Measurements from ENCODE around the gene HSBP1L1. TPM values are rescaled to one million over a fixed set of nuclear protein-coding genes. Genes with fewer than 3 reads are reported as not detected.

HSBP1L1 gene
- total and polyA plus RNA-seq, 2 of the 13 experiments (the other 11 are each of a cell fraction or from before 2014, with no cell fraction given) = 22.6 to 45.1 TPM

- no peak for TF ChIP-seq ZNF674 (CRISPR knock-in tag; IDR thresholded peaks at IDR 0.05; ENCODE audit: low read depth)
- peak; percentile 61; the same call in 1 of the 2 replicates for TF ChIP-seq SAFB2 (CRISPR knock-in tag; IDR thresholded peaks at IDR 0.05; ENCODE audit: borderline replicate concordance, low read depth)
- no peak for TF ChIP-seq ZNF230 (CRISPR knock-in tag; IDR thresholded peaks at IDR 0.05)
- TF ChIP-seq FOXO1 (CRISPR knock-in tag; IDR thresholded peaks at IDR 0.05) = peak; percentile 97
- peak; percentile 65; the same call in 1 of the 2 replicates for TF ChIP-seq ZNF501 (CRISPR knock-in tag; IDR thresholded peaks at IDR 0.05)
- no peak for TF ChIP-seq RAD51 (IDR thresholded peaks at IDR 0.05; ENCODE audit: borderline replicate concordance)
- no peak for TF ChIP-seq CENPT (CRISPR knock-in tag; IDR thresholded peaks at IDR 0.05; ENCODE audit: low read depth)
- TF ChIP-seq ISL2 (CRISPR knock-in tag; IDR thresholded peaks at IDR 0.05) = peak; percentile 90
- 0 out of 2 replicates have a peak, but pooled peaks have one; percentile 1 for TF ChIP-seq ZMAT3 (CRISPR knock-in tag; conservative IDR thresholded peaks at IDR 0.05)
- TF ChIP-seq RERE (CRISPR knock-in tag; IDR thresholded peaks at IDR 0.05; ENCODE audit: low read depth) = peak; percentile 85
- no peak for TF ChIP-seq HNRNPH1 (optimal IDR thresholded peaks at IDR 0.05; ENCODE audit: low read depth, low read length)
- peak; percentile 93 for TF ChIP-seq ESRRA (CRISPR knock-in tag; IDR thresholded peaks at IDR 0.05; ENCODE audit: low read depth)
- no peak for TF ChIP-seq ZFYVE20 (CRISPR knock-in tag; IDR thresholded peaks at IDR 0.05; ENCODE audit: borderline replicate concordance, low read depth)
- TF ChIP-seq ZNF780A (CRISPR knock-in tag; IDR thresholded peaks at IDR 0.05) = no peak
- TF ChIP-seq, protein P1, sequence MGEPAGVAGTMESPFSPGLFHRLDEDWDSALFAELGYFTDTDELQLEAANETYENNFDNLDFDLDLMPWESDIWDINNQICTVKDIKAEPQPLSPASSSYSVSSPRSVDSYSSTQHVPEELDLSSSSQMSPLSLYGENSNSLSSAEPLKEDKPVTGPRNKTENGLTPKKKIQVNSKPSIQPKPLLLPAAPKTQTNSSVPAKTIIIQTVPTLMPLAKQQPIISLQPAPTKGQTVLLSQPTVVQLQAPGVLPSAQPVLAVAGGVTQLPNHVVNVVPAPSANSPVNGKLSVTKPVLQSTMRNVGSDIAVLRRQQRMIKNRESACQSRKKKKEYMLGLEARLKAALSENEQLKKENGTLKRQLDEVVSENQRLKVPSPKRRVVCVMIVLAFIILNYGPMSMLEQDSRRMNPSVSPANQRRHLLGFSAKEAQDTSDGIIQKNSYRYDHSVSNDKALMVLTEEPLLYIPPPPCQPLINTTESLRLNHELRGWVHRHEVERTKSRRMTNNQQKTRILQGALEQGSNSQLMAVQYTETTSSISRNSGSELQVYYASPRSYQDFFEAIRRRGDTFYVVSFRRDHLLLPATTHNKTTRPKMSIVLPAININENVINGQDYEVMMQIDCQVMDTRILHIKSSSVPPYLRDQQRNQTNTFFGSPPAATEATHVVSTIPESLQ (CRISPR knock-in tag; conservative IDR thresholded peaks at IDR 0.05) = no peak
- no peak for TF ChIP-seq ZKSCAN5 (CRISPR knock-in tag; IDR thresholded peaks at IDR 0.05)
- TF ChIP-seq ZNF121 (CRISPR knock-in tag; IDR thresholded peaks at IDR 0.05) = peak; percentile 51; the same call in 1 of the 2 replicates
- TF ChIP-seq PATZ1 (CRISPR knock-in tag; IDR thresholded peaks at IDR 0.05) = peak; percentile 78
- TF ChIP-seq TAF1 (CRISPR knock-in tag; IDR thresholded peaks at IDR 0.05) = peak; percentile 23; the same call in 1 of the 2 replicates
- TF ChIP-seq ARID2 (CRISPR knock-in tag; IDR thresholded peaks at IDR 0.05; ENCODE audit: borderline replicate concordance) = 0 out of 2 replicates have a peak, but pooled peaks have one; percentile 51
Observed at GRCh38 chr18:79934311-79935097, 29.9 kb upstream of the HSBP1L1 start (continued).

Measured in HepG2 (cell line).